ENCODE measurements around the gene DUS4L. TPM values are rescaled to one million over a fixed set of nuclear protein-coding genes. Genes with fewer than 3 reads are reported as not detected.
A peak's percentile ranks its signal among the peaks of the same experiment; 100 is the strongest.

DUS4L gene
- total RNA-seq, 2 donors from 2014 or later = 9.2 to 12.9 TPM

- peaks cover 29% of the 10 kb centered on the region for H3K36me3 Mint-ChIP-seq (ENCODE audit: low read depth)
These were observed 2.8 kb upstream of the DUS4L start for GRCh38 chr7:107560898-107561516.

DNA sequence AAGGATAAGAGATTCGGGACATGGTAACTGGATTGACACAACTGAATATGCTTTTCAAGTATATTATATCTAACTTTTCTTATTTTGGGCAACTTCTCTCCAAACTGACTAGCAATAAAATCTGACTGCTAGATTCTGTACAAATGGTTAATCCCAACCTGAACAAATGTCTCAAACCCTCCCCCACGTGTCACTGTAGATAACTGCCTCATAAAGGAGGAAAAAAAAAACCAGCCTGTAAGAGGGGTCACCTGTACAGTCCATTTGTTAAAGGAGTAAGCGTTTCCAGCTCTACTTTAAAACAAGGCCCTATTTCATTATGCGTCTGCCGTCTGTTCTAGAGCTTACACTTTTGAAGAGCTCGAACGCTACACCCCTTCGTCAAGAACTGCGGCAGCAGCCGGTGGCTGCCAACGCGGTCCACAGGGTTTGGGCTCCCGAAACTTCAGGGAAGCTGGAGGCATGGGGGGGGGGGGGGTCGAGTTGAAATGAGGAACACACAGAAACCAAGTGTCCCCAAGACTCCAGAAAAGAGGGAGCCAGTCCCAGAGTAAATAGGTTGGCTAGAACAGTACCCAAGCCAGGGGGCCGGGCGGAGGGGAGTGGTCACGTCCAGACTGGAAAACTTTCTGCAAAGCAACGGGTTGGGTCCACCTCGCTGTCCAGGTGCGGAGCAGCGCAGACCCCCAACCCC, 543 bp upstream of the DUS4L start:
- Mint-ChIP-seq H3K27ac (peak overlapping the region; percentile 87), H3K36me3 (ENCODE audit: low read depth) (peaks cover 16% of the 10 kb centered on the region), H3K4me3 (peak overlapping the region; percentile 89), H3K9me3 (no peaks in the 10 kb centered on the region), H3K4me1 (peaks cover 56% of the 10 kb centered on the region), H3K27me3 (no peaks in the 10 kb centered on the region)
- ATAC-seq (replicated peaks) = peak; percentile 62

More at GRCh38 chr7:107560898-107561516, 2.8 kb upstream of the DUS4L start:
- Mint-ChIP-seq H3K4me3 (peak overlapping the region; percentile 89), H3K27me3 (no peaks in the 10 kb centered on the region), H3K4me1 (peaks cover 54% of the 10 kb centered on the region), H3K27ac (peak overlapping the region; percentile 81), H3K9me3 (no peaks in the 10 kb centered on the region)
- peak; percentile 59 for ATAC-seq (replicated peaks)

DNA sequence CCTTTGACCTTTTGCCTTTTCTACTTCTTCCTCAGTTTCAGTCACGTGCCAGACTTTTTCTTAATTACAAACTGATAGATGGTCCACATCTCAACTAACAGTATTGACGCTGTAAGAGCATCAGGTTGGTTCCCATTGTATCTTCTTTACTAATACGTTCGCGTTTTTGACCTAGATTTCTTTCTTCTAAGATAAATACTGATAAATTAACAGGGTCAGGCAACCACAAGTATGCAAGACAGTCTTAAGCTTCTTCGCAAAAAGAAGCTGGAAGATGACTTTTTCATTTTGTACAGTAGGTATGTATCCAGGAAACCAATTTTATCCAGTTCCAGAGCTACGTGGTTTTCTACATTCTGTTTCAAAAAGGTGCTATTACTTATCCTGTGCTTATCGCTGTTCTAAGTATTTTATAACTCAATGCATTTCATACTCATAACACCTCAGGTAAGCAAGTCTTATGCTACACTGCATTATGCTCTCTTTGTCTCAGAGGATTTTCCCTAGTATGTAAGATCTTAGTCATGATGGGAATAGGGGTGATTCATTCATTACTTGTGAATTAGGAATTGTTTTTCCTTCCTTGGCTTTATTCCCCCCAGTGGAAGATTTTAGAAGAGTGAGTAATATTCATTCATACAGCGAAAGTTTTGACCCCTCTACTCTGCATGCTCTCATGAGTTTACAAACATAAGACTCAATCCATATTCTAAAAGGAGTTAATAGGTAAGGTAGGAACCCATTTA, 955 bp downstream of the DUS4L start:
- Mint-ChIP-seq H3K36me3 (ENCODE audit: low read depth) (peaks cover 22% of the 10 kb centered on the region), H3K4me3 (peak overlapping the region; percentile 89), H3K4me1 (peaks cover 47% of the 10 kb centered on the region), H3K27ac (peak overlapping the region; percentile 87), H3K9me3 (no peaks in the 10 kb centered on the region), H3K27me3 (no peaks in the 10 kb centered on the region)
- ATAC-seq (replicated peaks) = peak; percentile 3

DNA sequence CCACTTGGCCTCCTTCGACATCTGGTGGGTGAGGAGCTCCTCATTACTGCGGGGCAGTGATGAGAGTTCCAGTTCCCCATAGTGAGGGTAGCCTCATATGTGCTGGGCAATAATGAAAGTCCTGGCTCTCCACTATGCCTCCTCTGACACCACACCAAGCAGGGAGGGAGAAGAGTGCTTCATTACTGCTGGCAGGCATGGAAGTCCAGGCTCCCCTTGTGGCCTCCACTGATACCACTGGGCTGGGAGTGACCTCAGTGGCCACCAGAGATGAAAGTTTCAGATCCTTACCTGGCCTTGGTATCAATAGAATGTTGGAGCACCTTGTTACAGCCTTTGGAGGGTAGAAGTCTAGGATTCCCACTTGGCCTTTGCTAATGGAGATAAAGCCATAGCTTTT, 6.5 kb downstream of the DUS4L start:
- peaks cover 5% of the 10 kb centered on the region for H3K4me1 Mint-ChIP-seq
- peaks cover 55% of the 10 kb centered on the region for H3K36me3 Mint-ChIP-seq (ENCODE audit: low read depth)
- no peak for ATAC-seq (replicated peaks)
- no peak overlapping the region for H3K4me3 Mint-ChIP-seq
- H3K27me3 Mint-ChIP-seq = no peaks in the 10 kb centered on the region
- no peaks in the 10 kb centered on the region for H3K9me3 Mint-ChIP-seq
- H3K27ac Mint-ChIP-seq = no peak overlapping the region

GRCh38 chr7:107573537-107573936, 9.8 kb downstream of the DUS4L start:
- Mint-ChIP-seq H3K9me3 (no peaks in the 10 kb centered on the region), H3K27me3 (no peaks in the 10 kb centered on the region), H3K36me3 (ENCODE audit: low read depth) (peaks cover 54% of the 10 kb centered on the region), H3K4me3 (no peak overlapping the region), H3K4me1 (no peaks in the 10 kb centered on the region), H3K27ac (no peak overlapping the region)
- no peak for ATAC-seq (replicated peaks)

DNA sequence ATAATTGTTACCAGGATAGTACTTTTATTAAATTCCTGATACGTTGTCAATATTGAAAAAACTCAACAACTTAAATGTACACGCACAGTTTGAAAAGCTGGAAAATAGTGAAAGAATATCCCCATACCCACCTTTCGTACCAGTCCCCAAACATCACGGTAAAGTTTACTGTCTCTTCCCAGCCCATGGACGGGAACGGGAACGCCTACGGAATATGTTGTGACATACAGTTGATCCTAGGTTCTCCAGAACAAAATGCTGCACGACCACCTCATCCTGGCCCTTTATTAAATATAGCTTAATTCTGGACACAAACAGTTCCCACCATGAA, 15.7 kb downstream of the DUS4L start:
- ATAC-seq (replicated peaks) = peak; percentile 3
- H3K27me3 Mint-ChIP-seq = no peaks in the 10 kb centered on the region
- peak overlapping the region; percentile 84 for H3K27ac Mint-ChIP-seq
- no peaks in the 10 kb centered on the region for H3K9me3 Mint-ChIP-seq
- H3K36me3 Mint-ChIP-seq (ENCODE audit: low read depth) = peaks cover 19% of the 10 kb centered on the region
- H3K4me1 Mint-ChIP-seq = peaks cover 9% of the 10 kb centered on the region
- peak overlapping the region; percentile 85 for H3K4me3 Mint-ChIP-seq

DNA sequence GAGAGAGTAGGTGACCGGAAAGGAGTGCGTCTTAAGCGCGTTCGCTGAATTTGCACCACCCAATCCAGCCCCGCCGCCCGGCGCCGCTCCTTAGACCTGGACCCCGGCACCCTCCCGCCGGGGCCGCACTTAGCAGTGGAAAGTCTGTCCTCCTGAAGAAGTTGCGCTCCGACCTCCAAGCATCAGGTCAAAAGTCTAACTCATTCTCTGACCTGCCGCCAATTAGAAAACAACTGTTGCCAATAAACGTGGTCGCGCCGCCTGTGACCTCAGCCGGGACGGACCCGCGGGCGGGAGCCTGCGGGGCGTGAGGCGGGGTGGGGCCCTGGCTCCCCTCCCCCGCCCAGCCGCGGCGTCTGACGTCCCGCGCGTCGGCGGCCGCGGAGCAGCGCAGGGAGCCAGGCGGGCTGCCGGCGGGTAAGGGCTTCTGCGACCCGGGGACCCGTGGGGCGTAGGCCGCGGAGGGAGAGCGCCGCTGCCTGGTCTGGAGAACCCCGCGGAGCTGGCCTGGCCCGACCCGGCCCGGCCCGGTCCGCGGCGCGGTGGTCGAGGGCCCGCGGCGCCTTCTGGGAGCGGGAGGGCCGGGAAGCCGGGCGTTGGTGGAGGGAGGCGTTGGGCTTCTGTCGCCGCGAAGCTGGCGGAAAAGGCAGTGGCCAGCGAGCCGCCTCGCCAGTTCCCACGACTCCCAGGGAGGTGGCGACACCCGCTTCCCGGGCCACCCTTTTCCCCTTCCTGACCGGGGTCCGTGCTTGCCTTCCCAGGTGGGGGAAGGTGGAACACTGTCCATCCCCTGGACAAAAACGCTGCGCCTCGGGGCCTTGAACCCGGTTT, 16.3 kb downstream of the DUS4L start, which contains the start of gene BCAP29:
BCAP29 (plus strand) TSS at position 362 of the 831 bp plus-strand sequence. CDS start 527 bp downstream, outside the sequence.
- no peaks in the 10 kb centered on the region for H3K9me3 Mint-ChIP-seq
- ATAC-seq (replicated peaks) = peak; percentile 98

DNA sequence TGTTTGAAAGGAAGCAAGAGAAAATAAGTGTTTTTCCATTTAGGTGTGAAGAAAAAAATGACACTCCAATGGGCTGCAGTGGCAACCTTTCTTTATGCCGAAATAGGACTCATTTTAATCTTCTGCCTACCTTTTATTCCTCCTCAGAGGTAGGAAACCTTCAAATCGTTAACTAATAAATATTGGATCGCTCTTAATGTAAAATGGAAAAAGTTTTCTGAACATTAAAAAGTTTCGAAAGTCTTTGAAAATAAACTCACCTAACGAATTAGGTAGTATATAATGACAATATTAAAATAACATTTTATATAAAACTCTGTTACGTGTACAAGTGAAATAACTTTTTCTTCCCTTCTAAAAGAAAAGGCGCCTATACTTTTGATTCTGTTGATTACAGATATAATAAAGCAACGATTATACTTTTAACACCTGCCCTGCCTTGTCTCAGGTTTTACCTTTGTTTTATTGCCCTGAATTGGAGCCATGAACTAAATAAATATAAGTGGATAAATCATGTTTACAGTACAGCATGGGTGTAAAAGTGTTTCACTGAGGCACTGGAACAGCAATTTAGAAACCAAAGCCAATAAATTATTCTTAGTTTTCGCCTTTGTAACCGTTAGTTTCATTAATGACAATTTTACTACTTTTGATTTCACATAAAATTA, 17.1 kb downstream of the DUS4L start:
- no peaks in the 10 kb centered on the region for H3K9me3 Mint-ChIP-seq
- no peak overlapping the region for H3K27ac Mint-ChIP-seq
- peaks cover 9% of the 10 kb centered on the region for H3K4me1 Mint-ChIP-seq
- H3K27me3 Mint-ChIP-seq = no peaks in the 10 kb centered on the region
- no peak for ATAC-seq (replicated peaks)
- peak overlapping the region; percentile 85 for H3K4me3 Mint-ChIP-seq
- peaks cover 17% of the 10 kb centered on the region for H3K36me3 Mint-ChIP-seq (ENCODE audit: low read depth)

More for the DNA sequence above, 16.3 kb downstream of the DUS4L start, which contains the start of gene BCAP29:
- H3K27ac Mint-ChIP-seq = peak within 1 kb of the TSS; percentile 84
- peaks cover 9% of the 10 kb centered on the region for H3K4me1 Mint-ChIP-seq
- H3K4me3 Mint-ChIP-seq = peak within 1 kb of the TSS; percentile 85
- peaks cover 17% of the 10 kb centered on the region for H3K36me3 Mint-ChIP-seq (ENCODE audit: low read depth)
- no peaks in the 10 kb centered on the region for H3K27me3 Mint-ChIP-seq

GRCh38 chr7:107581387-107582013, 17.7 kb downstream of the DUS4L start:
- peak overlapping the region; percentile 41 for H3K27ac Mint-ChIP-seq
- no peak for ATAC-seq (replicated peaks)
- peaks cover 16% of the 10 kb centered on the region for H3K36me3 Mint-ChIP-seq (ENCODE audit: low read depth)
- H3K9me3 Mint-ChIP-seq = no peaks in the 10 kb centered on the region
- peak overlapping the region; percentile 85 for H3K4me3 Mint-ChIP-seq
- H3K27me3 Mint-ChIP-seq = no peaks in the 10 kb centered on the region
- peaks cover 9% of the 10 kb centered on the region for H3K4me1 Mint-ChIP-seq

DNA sequence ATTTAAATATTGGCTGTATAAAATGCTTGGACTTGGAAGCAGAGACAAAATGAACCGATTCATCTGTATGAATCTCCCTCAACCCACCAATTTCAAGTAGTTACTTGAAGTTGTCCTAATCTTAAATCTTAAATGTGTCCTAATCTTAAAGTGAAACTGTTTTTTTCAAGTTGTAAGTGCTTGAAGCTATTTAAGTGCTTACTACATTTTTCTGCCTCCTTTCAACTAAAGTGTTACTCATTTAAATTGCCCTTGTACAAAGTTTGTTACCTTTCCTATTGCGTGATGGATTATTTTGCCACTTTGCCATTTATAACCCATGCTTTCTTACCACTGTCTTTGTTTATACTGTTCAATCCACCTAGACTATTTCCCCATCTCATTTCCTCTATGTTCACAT, 19.1 kb downstream of the DUS4L start:
- H3K36me3 Mint-ChIP-seq (ENCODE audit: low read depth) = peaks cover 16% of the 10 kb centered on the region
- ATAC-seq (replicated peaks) = no peak
- H3K4me1 Mint-ChIP-seq = peaks cover 9% of the 10 kb centered on the region
- H3K27ac Mint-ChIP-seq = no peak overlapping the region
- H3K4me3 Mint-ChIP-seq = no peak overlapping the region
- no peaks in the 10 kb centered on the region for H3K27me3 Mint-ChIP-seq
- no peaks in the 10 kb centered on the region for H3K9me3 Mint-ChIP-seq

GRCh38 chr7:107584716-107585115, 20.9 kb downstream of the DUS4L start:
- Mint-ChIP-seq H3K27me3 (no peaks in the 10 kb centered on the region), H3K27ac (no peak overlapping the region), H3K36me3 (ENCODE audit: low read depth) (peaks cover 23% of the 10 kb centered on the region), H3K4me1 (peaks cover 9% of the 10 kb centered on the region), H3K4me3 (no peak overlapping the region), H3K9me3 (no peaks in the 10 kb centered on the region)
- ATAC-seq (replicated peaks) = no peak

DNA sequence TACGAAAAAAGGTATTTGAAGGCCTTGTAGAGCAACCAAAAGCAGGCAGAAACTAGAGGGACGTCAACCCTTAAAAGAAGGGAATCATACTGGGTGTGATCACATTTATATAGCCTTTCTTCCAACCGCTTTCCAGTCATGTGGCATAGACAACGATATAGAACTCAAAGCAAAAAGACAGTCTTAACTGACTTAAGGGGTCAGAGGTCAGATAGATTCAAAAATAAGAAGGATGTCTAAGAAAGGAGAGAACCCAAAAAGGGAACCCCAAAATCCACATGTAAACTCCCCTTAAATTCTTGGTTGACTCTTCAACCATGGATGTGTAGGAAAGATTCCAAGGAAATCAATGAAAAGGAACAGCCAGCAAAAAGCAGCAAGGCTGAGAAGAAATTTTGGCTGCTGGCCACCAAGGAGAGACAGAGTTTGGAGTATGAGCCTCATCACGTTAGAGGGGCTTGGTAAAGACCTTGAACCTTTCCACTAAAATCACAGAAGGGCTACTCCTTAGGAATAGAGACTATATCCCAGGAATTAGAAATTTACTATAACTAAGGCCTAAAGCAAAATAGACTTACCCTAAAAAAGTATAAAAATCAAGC, 24.9 kb downstream of the DUS4L start:
- Mint-ChIP-seq H3K27ac (no peak overlapping the region), H3K27me3 (no peaks in the 10 kb centered on the region), H3K4me1 (no peaks in the 10 kb centered on the region), H3K36me3 (ENCODE audit: low read depth) (peaks cover 25% of the 10 kb centered on the region), H3K4me3 (no peak overlapping the region), H3K9me3 (no peaks in the 10 kb centered on the region)
- no peak for ATAC-seq (replicated peaks)

DNA sequence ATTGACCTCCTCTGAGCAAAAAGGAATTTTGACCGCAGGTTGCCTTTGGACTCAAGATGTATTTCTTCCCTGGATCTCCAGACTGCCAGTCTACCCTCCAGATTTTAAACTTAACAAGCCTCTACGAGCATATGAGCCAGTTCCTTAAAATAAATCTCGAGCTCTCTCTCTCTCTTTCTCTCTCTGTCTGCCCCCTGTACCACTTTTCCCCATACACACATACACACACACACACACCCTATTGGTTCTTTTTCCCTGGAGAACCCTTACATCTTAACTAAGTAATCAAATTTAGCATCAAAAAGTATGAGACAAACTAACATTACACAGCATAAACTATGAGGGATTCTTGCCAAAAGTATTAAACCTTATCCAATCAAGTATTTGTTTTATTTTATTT, 27.6 kb downstream of the DUS4L start:
- no peak for ATAC-seq (replicated peaks)
- Mint-ChIP-seq H3K27me3 (no peaks in the 10 kb centered on the region), H3K27ac (no peak overlapping the region), H3K9me3 (no peaks in the 10 kb centered on the region), H3K4me3 (no peak overlapping the region), H3K4me1 (no peaks in the 10 kb centered on the region), H3K36me3 (ENCODE audit: low read depth) (peaks cover 32% of the 10 kb centered on the region)

Data from activated T-helper 17 cell treated with anti-CD3 and anti-CD28 coated beads, Interleukin-2, amount 50 U/mL, for 72 hours (primary cell).